ENCODE results near the gene BPIFA1.

The BPIFA1 gene

DNA sequence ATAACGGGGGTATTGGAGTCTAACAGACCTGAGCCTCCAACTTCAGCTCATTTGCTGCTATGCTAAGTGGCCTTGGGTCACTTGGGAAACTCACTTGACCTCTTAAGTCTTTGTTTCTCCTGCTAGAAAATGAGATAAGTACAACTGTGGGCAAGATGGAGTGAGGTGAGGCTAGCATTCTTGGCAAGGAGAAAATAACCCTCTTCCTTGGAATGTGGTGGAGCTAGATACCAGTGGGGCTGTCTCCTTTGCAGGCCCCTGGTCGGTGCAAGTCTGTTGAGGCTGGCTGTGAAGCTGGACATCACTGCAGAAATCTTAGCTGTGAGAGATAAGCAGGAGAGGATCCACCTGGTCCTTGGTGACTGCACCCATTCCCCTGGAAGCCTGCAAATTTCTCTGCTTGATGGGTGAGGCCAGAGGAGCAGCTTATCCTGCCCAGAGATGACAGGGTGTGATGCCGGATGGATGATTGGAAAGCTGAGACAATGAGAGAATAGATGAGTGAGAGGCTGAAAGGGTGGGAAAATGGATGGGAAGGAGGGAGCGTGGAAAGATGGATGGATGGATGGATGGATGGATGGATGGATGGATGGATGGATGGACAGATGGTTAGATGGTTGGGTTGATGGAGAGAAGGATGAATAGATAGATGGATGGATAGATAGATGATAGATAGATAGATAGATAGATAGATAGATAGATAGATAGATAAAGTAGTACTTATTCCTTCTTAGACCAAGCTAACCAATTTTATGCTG is 4.4 kb downstream of the BPIFA1 start:
- DNase-seq (ENCODE audit: low read depth in 2 of 2, low spot score in 1 of 2): no peak

DNA sequence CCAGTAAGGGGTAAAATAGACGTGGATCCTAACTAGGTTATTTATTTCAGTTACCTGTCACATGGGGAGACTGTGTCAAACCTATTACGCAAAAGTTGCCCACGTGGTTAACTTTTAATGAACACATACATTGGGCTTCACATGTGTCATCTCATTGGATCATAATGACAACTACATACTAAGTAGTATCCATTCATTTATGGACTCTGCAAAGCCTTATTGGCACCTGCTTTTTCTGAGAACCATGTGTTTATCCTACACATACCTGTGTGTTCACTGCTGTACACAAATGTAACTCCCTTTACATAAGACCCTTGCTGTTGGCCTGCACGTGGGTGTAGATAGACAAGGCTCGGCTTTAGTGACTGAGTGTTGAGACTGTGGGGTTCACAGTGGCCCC is 5.1 kb downstream of the BPIFA1 start:
- no peak for DNase-seq (ENCODE audit: low read depth in 2 of 2, low spot score in 1 of 2)

DNA sequence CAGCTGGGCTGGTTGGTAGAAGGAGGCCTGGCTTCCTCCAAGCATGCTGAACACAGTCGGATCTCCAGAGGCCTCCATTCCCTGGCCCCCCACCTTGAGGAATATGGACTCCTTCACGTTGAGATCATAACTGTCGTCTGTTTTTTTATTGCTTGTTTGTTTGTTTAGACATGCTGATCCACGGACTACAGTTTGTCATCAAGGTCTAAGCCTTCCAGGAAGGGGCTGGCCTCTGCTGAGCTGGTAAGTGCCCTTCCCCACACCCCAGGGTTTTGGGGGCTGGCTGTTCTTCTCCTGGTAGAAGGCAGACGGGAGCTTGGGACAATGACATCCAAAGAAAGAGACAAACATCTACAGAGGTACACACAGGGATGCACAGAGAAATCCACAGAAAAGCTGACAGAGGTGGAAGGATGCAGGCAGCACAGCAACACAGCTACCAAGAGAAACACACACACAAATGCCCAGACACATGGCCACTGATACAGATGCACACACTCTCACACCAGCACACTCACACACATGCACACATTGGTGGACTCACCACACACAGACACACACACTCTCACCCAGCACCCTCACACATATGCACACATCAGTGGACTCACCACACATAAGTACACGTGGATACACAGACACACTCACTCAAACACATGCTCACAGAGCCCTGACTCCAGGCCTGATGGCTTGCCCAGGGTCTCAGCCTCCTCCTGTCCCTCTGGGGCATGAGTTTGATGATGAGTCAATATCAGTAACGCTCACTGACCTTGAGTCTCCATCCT is 6.7 kb downstream of the BPIFA1 start:
- no peak for DNase-seq (ENCODE audit: low read depth in 2 of 2, low spot score in 1 of 2)

DNA sequence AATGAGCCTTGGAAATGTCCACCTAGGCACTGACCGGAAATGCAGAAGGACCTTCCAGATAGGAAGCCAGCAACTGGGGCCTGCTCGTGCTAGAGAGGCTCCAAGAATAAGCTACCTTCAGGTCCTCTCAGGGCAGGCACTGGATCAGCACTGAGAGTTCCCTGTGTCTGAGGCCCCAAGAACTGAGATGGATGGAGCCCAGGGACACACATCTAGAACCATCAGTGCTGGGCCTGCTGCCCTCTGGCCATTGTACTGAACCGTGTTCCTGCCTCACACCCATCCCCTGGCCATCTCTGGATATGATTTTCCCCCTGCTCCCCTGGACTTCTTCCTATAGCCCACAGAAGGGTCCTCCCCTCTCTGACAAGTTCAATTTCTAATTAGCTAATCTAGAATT is 10.3 kb downstream of the BPIFA1 start:
- DNase-seq (ENCODE audit: low read depth in 2 of 2, low spot score in 1 of 2): no peak

DNA sequence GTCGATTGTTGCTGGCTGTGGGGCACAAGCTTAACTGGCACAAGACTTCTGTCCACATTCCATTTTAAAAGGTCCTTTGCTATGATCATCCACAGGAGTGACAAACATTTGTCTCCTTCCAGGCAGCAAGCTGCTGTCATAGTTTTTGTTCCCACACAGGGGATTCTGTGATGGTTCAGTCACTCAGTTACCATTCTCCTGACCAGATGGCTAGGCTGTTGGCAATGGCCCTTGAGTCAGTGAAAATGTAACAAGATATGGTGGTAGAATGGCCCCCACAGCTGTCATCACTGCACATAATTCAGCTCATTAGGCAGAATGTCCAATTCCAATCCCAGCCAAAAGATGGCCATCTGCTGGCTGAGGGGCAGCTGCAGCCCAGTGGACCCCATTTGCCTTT is 13.7 kb downstream of the BPIFA1 start:
- no peak for DNase-seq (ENCODE audit: low read depth in 2 of 2, low spot score in 1 of 2)

DNA sequence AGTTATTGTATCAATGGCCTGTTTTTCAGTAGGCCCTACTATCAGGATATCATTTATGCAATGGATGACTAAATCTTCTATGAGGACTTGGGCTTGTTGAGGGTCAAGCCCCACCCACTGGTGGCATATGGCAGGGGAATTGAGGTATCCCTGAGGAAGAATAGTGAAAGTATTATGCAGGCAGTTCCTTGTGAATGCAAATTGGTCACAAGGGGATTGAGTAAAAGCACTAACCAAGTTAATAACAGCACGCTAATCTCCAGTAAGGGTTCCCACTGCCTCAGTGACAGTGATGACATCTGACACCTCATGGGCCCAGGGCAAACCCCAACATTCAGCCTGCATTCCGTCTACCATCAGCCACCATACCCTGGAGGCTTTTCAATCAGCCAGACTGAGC is 14.9 kb downstream of the BPIFA1 start:
- no peak for DNase-seq (ENCODE audit: low read depth in 2 of 2, low spot score in 1 of 2)

DNA sequence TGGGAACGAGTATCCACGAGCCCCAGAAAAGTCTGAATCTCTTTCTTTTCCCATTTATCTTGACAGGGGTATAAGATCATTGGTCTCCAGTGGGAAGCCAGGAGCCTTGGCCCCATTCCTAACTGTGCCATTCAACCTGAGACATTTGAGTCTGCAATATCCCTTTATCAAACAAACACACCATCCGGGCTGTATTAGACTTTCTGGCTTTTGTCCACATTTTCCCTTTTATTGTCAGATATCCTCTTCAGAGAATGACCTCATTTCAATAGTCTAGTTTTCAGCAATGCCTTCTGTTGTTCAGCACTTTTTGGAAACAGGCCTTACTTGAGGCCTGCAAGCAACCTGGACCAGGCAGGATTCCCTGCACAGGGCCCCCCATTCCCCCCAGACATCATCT is 15.7 kb downstream of the BPIFA1 start:
- DNase-seq (ENCODE audit: low read depth in 2 of 2, low spot score in 1 of 2): no peak

DNA sequence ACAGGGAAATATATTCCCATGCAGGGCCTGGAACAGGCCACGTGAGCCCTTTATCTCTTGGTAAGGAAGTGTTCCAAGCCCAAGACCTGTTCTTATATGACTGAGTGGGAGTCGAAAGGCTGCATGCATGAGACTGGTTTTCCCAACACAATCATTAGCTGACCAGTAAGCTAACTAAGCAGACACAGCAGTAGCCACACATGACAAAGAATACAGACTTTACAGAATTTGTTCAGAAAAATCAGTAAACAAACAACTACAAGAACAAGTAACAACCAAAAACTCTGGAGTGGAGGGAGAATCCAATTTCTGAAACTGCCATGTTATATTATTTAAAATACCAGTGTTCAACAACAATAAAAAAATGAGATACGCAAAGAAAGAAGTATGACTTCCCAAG is 16.7 kb downstream of the BPIFA1 start:
- DNase-seq (ENCODE audit: low read depth in 2 of 2, low spot score in 1 of 2): no peak

DNA sequence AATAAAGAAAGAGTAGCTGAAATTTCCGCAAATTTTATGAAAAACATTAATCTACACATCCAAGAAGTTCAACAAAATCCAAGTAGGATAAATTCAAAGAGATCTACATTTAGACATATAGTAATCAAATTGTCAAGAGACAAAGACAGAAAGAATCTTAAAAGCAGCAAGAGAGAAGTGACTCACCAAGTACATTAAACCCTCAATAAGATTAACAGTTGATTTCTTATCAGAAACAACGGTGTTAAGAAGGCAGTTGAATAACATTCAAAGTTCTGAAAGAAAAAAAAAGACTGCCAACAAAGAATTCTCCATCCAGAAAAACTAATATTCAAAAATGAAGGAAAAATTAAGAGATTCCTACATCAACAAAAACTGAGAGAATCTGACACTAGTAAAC is 19.2 kb downstream of the BPIFA1 start:
- DNase-seq (ENCODE audit: low read depth in 2 of 2, low spot score in 1 of 2): no peak

DNA sequence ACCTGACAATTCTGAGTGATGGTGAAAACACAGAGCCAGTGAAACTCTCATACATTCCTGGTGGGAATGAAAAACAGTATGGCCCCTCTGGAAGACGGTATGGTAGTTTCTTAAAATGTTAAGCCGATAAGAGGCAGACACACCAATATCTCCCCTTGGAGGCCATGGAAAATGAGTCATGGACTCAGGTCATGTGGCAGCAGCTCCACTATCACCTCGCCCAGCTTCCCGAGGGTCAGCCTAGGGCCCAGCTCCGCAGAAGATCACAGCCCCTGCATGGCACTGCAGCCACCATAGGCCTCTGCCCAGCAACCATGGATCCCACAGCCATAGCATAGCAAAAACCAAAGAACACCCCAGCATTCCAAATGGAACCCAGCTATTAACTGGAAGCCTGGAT is 21.4 kb downstream of the BPIFA1 start:
- DNase-seq (ENCODE audit: low read depth in 2 of 2, low spot score in 1 of 2): no peak

DNA sequence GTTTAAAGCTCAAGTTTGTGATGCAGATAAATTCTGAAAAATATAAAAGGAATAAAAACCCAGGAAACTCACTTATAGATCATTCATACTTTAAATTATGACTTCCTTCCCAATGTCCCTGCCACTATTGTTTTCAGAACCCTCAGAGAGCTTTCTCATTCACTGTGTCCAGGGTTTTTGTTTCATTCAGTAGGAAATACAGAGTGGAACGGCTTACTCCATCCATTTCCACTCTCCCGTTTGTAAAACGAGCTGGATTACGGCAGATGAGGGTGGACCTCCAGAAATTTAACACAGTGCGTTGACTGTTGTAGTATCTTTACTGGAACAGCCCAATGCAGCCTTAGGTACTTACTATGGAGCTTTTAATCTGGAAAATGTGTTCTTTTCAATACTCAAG is 23.6 kb downstream of the BPIFA1 start:
- DNase-seq (ENCODE audit: low read depth in 2 of 2, low spot score in 1 of 2): no peak

DNA sequence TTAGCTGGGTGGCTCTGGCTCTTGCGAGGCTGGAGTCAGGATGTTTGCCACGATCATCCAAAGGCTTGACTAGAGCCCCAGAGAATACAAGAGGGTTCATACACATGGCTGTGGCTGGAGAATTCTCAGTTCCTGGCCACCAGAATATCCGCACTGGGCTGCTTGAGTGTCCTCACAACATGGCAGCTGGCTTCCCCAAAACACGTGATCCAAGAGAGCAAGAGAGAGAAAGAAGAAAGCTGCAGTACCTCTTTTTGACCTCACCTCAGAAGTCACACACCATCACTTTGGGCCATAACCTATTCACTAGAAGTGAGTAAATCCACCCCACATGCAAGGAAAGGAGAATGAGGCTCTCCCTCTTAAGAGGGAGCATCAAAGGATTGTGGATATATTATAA is 25.7 kb downstream of the BPIFA1 start:
- no peak for DNase-seq (ENCODE audit: low read depth in 2 of 2, low spot score in 1 of 2)

DNA sequence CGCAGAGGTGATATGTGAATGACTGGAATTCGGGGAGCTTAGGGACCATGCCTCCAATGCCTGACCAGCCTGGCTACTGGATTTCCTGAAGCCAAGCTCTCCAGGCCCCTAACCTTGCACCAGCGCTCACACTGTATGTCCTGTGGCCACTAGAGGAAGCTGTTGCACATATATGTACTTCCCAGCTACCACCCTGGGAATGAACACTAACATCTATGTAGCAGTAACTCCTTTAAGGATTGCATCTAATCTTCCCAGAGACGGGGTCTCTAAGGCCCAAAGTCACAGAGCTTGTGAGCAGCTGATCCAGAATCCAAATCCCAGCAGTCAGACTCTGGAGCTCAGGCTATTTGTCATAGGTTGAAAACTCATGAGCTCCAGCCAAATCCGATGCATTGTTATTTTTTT is 26.9 kb downstream of the BPIFA1 start:
- DNase-seq (ENCODE audit: low read depth in 2 of 2, low spot score in 1 of 2): no peak

DNA sequence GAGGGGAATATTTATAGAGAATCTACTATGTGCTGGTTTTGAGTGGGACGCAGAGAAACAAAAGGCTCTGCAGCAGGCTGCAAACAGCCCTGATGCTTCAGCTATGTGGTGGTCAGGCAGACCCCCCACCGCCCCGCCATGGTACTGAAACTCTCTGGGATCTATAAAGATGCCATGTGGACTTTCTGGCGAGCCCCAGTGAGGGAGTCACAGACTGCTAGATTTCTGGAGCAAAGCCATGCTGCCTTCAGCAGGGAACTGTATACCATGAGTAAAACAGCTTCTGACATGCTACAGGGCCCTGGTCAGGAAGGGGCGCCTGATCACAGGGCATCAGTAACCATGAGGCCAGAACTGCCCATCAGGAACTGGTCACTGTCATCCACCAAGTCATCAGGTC is 28.0 kb downstream of the BPIFA1 start:
- DNase-seq (ENCODE audit: low read depth in 2 of 2, low spot score in 1 of 2): no peak

DNA sequence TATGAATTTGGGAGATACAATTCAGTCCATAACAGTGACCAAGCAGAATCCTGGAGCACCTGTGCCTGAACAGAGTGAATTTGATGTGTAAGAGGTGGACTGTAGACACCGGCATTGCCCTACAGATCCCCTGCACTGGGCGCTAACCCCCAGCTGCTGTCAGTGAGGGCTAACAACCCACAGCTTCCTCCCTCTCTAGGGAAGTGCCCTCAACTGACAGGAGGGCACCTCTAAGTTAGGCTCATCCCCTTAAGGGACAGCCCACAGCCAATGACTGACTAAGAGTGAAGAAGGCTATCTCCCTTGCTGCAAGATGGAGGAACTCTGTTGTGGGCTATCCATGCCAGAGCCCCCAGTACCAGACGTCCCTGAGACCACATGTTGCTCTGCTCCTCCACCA is 31.9 kb downstream of the BPIFA1 start:
- DNase-seq (ENCODE audit: low read depth in 2 of 2, low spot score in 1 of 2): no peak

DNA sequence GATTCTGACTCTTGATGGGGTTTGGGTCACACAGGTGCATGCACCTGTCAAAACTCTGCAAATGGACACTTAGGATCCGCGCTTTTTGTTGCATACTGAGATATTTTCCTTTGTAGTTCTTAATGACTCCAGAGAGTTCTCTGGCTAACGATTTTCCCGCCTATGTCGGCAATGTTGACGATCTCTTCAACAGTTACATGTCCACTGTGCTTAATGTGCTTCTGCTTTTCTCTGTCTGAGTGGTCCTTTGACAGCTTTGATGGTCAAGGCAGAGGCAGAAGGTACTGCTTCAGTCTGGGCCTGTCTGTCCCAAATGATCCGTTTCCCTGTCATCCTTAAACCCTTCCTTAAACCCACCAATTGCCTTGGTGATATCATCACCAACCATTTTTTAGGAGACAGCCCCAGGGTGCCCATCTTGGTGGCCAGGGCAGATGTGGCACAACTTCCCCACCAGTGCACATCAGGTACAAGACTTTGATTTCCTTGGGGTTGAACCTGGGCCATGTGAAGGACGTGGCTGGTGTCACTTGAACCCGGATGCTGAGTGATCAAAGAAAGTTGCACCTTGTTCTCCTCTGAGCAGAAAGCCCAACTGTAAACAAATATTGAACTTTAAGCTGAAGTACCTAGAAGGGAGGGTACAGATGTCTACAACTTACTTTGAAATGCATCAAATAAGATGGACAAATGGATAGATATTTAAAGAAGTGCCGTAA is 36.5 kb downstream of the BPIFA1 start:
- DNase-seq (ENCODE audit: low read depth in 2 of 2, low spot score in 1 of 2): no peak

DNA sequence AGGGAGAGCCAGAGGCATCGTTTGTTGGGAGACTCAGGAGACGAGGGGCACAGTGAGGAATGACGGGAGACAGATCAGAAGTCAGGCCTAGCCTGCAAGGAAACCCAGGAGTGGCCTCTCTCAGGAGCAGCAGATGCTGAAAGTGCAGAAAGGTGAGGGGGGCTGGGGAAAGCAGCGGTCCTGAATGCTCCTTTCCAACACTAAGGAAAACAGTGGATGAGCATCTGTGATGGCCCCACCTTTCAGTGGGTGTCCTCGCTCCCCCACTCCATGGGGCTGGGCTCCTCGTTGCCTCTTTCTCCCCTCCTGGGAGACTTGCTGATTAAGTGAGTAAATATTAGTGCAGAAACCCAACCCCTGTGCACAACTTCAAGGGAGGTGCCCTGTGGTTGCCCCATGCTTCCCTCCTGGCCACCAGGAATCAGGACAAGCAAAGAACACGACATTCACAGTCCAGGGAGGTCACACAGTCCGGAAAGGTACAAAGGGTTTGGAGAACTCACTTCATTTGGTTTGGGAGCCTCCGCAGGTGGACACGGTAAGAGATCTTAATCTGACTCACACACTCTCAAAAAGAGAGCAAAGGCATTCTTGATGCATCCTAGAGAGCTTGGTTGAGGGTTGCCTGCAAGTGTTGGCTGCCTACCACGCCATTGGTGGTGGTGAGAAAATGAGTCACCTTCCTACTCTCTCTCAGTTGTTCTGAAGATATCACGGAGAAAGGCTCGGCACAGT is 37.5 kb downstream of the BPIFA1 start:
- no peak for DNase-seq (ENCODE audit: low read depth in 2 of 2, low spot score in 1 of 2)

DNA sequence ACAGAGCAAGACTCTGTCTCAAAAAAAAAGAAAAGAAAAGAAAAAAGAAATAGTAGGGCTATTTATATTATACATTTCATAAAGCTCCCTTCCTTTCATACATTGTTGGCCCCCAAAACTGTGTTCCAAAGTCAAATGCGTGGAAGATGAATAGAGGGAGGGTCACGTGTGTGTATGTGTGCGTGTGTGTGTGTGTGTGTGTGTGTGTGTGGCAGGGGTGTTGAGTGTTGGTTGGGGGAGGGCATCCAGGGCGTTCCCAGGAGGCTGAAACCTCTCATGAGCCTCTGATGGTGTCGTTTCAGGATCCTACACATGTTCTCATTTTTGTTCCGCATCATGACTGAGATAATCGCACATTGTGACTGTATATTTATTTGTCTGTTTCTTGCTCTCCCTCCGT is 39.4 kb downstream of the BPIFA1 start:
- no peak for DNase-seq (ENCODE audit: low read depth in 2 of 2, low spot score in 1 of 2)

DNA sequence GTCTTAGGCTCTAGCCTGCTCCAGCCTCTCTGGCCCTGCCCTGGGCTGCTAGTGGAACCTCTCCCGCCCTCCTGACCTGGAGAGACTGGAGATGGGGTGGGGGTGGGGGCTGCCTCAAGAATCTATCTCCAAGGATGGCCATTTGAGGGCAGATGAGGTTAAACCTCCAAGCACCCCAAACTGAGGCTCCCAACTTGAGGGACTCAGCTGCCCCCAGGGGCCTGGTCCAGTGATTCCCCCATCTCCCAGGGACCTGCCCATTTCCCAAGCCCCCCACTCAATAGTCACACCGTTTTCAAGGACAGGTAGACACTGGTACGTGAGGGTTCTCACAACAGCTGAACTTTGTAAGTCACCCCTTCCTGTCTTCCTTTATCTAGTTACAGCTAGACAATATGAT is 40.1 kb downstream of the BPIFA1 start:
- DNase-seq (ENCODE audit: low read depth in 2 of 2, low spot score in 1 of 2): no peak

DNA sequence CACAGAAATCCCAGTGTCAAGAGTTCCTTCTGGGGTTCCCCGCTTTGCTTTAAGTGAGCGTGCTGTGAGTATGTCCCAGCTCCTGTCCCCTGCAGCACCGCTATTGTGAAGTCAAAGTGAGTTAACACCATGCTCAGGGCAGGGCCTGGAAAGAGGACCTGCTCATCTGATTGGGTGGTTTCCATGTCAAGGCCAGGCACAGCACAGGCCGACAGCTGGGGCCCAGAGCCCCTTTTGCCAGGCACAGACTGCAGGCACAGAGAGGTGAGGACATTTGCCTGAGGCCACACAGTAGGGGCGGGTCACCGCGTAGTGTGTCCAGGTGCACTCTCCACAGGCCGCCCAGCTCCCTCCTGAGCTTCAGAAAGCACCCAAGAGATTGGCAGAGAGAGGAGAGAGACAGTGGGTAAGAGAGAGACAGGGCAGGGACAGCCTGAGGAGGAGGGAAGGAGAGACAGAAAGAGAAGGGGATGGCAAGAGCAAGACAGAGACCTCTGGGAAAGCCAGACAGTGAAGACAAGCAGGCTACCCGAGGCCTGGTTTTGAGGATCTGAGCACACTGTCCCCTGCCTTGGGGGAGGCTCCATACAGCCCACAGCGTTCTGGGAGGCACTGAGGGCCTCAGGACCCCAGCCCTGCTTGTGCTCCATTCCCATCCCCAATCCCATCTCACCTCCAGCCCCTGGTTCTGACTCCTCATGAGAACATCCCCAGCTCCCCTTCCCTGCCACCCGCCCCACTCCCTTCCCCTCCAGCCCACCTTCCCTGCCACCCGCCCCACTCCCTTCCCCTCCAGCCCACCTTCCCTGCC is 40.7 kb downstream of the BPIFA1 start:
- no peak for DNase-seq (ENCODE audit: low read depth in 2 of 2, low spot score in 1 of 2)

Measured in stimulated activated CD8-positive, alpha-beta memory T cell treated with anti-CD3 and anti-CD28 coated beads, Interleukin-4, amount 100 ng/mL, for 1 hour (primary cell).